ENCODE results near the gene RNF224.

DNA sequence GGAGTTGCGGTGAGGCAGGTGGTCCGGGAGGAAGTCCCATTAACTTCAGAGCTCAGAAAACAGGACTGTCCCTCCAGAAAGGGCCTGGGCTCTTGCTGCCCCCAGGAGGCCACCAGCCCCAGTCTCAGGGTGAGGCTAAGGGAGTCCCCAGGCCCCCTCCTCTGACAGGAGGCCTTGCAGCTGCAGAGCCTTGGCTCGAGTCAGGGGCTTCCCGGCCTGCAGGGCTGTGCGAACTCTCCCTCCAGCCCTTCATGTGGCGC, 20.5 kb downstream of the RNF224 start:
- TF ChIP-seq, protein P1, sequence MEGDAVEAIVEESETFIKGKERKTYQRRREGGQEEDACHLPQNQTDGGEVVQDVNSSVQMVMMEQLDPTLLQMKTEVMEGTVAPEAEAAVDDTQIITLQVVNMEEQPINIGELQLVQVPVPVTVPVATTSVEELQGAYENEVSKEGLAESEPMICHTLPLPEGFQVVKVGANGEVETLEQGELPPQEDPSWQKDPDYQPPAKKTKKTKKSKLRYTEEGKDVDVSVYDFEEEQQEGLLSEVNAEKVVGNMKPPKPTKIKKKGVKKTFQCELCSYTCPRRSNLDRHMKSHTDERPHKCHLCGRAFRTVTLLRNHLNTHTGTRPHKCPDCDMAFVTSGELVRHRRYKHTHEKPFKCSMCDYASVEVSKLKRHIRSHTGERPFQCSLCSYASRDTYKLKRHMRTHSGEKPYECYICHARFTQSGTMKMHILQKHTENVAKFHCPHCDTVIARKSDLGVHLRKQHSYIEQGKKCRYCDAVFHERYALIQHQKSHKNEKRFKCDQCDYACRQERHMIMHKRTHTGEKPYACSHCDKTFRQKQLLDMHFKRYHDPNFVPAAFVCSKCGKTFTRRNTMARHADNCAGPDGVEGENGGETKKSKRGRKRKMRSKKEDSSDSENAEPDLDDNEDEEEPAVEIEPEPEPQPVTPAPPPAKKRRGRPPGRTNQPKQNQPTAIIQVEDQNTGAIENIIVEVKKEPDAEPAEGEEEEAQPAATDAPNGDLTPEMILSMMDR (optimal IDR thresholded peaks at IDR 0.05 in 1 of 3, IDR thresholded peaks at IDR 0.05 in 1 of 3, conservative IDR thresholded peaks at IDR 0.05 in 1 of 3; ENCODE audit: extremely low read depth in 1 of 3, insufficient read depth in 2 of 3, low read length in 3 of 3), result no peak
- no peak for TF ChIP-seq EZH2 (IDR thresholded peaks at IDR 0.05; ENCODE audit: low read length)
